Measurements from ENCODE around the gene NELL1.

GRCh38 chr11:21105196-21105917, 436.0 kb downstream of the NELL1 start:
- TF ChIP-seq CTCF (IDR thresholded peaks at IDR 0.05) (no peak), POLR2A (IDR thresholded peaks at IDR 0.05) (no peak)
